GM23338 (cell line): ENCODE data around the gene LRRFIP2.

ENCODE experiments used
- CREB1 ChIP-seq: fragments of 250-450 bp; sonication (Bioruptor Pico); IDR thresholded peaks from 2 replicates; pipeline ENCODE4 v1.5.0; 2020; ENCODE audit warnings: low read depth, mild to moderate bottlenecking, moderate library complexity
- TF ChIP-seq, protein P1 (sequence below), 2 experiments: fragments of 200-600 bp in 1 of 2; sonication (generic) in 1 of 2; conservative IDR thresholded peaks; 2 replicates each; pipeline versions ENCODE4 v1.5.1 to v1.6.1; 2016 to 2017; ENCODE audit warnings: antibody characterized with exemption in 2 of 2, low read depth in 2 of 2, mild to moderate bottlenecking in 2 of 2, moderate library complexity in 1 of 2

DNA sequence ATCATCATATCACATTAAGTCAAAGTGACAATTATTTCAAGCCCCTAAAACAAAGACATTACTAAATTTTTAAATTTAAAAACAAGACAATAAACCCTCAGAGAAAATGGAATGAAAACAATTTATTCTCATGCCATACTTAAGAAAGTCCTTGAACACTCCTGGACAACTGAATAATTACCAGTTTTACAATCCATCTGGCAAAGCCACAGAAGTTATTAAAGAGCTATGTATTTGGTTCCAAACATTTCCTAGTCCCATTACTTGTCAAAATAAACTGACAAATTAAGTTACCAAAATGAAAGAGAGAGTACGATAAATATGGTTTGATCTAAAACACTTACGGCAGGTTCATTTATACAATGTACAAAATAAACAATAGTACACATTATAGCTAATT lies 63.2 kb downstream of the LRRFIP2 start:
- TF ChIP-seq, protein P1, sequence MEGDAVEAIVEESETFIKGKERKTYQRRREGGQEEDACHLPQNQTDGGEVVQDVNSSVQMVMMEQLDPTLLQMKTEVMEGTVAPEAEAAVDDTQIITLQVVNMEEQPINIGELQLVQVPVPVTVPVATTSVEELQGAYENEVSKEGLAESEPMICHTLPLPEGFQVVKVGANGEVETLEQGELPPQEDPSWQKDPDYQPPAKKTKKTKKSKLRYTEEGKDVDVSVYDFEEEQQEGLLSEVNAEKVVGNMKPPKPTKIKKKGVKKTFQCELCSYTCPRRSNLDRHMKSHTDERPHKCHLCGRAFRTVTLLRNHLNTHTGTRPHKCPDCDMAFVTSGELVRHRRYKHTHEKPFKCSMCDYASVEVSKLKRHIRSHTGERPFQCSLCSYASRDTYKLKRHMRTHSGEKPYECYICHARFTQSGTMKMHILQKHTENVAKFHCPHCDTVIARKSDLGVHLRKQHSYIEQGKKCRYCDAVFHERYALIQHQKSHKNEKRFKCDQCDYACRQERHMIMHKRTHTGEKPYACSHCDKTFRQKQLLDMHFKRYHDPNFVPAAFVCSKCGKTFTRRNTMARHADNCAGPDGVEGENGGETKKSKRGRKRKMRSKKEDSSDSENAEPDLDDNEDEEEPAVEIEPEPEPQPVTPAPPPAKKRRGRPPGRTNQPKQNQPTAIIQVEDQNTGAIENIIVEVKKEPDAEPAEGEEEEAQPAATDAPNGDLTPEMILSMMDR (conservative IDR thresholded peaks at IDR 0.05; ENCODE audit: low read depth in 2 of 2) = no peak
- no peak for TF ChIP-seq CREB1
